ENCODE results near the gene RHBDF2.

DNA sequence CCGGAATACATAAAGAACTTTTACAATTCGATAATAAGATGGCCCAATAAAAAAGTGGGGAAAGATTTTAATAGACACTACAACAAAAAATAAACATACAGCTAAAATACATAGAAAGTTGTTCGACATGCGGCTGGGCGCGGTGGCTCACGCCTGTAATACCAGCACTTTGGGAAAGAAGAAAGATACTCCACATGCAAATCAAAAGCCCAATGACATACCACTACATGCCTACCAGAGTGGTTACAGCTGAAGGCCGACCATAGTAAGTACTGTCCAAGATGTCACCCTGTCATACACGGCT, 47.9 kb upstream of the RHBDF2 start:
- TF ChIP-seq CTCF (IDR thresholded peaks at IDR 0.05): no peak
- TF ChIP-seq POLR2AphosphoS5 (IDR thresholded peaks at IDR 0.05): no peak

Data from suprapubic skin (tissue), 3 donors.